DND-41 (cell line): ENCODE measurements around the gene ACOT6.
"Not testable (repeated sequence)": the region's sequence is repeated elsewhere in the genome, so short reads cannot be mapped to it uniquely, and the experiment has no call there.

Experiments used
- ATAC-seq: fragments of 200-7000 bp; cut with Tn5 transposase; 3 replicates; pipeline ENCODE4 v1.9.1; 2021; ENCODE audit warnings: low read depth; ENCODE audit not compliant: insufficient read depth
- DNase-seq: peaks from one replicate; pipeline ENCODE4 v3.0.0-alpha.2; 2020
- H2AFZ ChIP-seq: 2 replicates; pipeline ENCODE4 v1.6.0; 2012; ENCODE audit warnings: low read depth, low read length
- H3K27ac ChIP-seq: 2 replicates; pipeline ENCODE4 v1.5.1; 2012; ENCODE audit warnings: low read length, inconsistent platforms
- H3K27me3 ChIP-seq: fragments of 200-600 bp; sonication (generic); 2 replicates; pipeline ENCODE4 v1.6.0; 2012; ENCODE audit warnings: low read length, mild to moderate bottlenecking, inconsistent platforms; ENCODE audit not compliant: insufficient read depth, poor library complexity
- H3K36me3 ChIP-seq: 2 replicates; pipeline ENCODE4 v1.5.1; 2012; ENCODE audit warnings: low read length, inconsistent platforms; ENCODE audit not compliant: insufficient read depth
- H3K4me1 ChIP-seq: 2 replicates; pipeline ENCODE4 v1.5.1; 2012; ENCODE audit warnings: mild to moderate bottlenecking, low read length; ENCODE audit not compliant: insufficient read depth
- H3K4me2 ChIP-seq: 2 replicates; pipeline ENCODE4 v1.6.0; 2012; ENCODE audit warnings: mild to moderate bottlenecking, moderate library complexity, low read length, inconsistent platforms; ENCODE audit not compliant: insufficient read depth
- H3K4me3 ChIP-seq, 2 experiments: fragments of 200-600 bp in 1 of 2; shearing (Covaris generic) in 1 of 2; 2 replicates each; pipeline ENCODE4 v1.5.1; 2012 to 2016; ENCODE audit warnings: inconsistent platforms in 2 of 2, low read length in 2 of 2, mild to moderate bottlenecking in 2 of 2, low read depth in 1 of 2, moderate library complexity in 1 of 2
- H3K79me2 ChIP-seq: 2 replicates; pipeline ENCODE4 v1.6.0; 2012; ENCODE audit warnings: low read length, inconsistent platforms; ENCODE audit not compliant: insufficient read depth
- H3K9ac ChIP-seq: 2 replicates; pipeline ENCODE4 v1.6.0; 2012; ENCODE audit warnings: low read depth, mild to moderate bottlenecking, inconsistent platforms, low read length, moderate library complexity
- H3K9me3 ChIP-seq: 2 replicates; pipeline ENCODE4 v1.5.1; 2012; ENCODE audit warnings: low read length, moderate library complexity, mild to moderate bottlenecking, inconsistent platforms; ENCODE audit not compliant: insufficient read depth, severe bottlenecking
- H4K20me1 ChIP-seq: 2 replicates; pipeline ENCODE4 v1.6.0; 2012; ENCODE audit warnings: low read length; ENCODE audit not compliant: insufficient read depth
- CTCF ChIP-seq: IDR thresholded peaks from 2 replicates; pipeline ENCODE4 v1.5.1; 2012; ENCODE audit warnings: borderline replicate concordance, low read length, moderate library complexity, mild to moderate bottlenecking; ENCODE audit not compliant: poor library complexity, severe bottlenecking; ENCODE audit errors: extremely low read depth
- EZH2 ChIP-seq: IDR thresholded peaks from 3 replicates; pipeline ENCODE4 v1.6.1; 2012; ENCODE audit warnings: borderline replicate concordance, low read depth, mild to moderate bottlenecking, moderate library complexity, low read length, inconsistent platforms; ENCODE audit not compliant: severe bottlenecking

The ACOT6 gene

GRCh38 chr14:73589116-73589515 is 23.2 kb upstream of the ACOT6 start:
- Histone ChIP-seq H3K4me3 (no peak overlapping the region), H3K27ac (no peak overlapping the region), H2AFZ (no peak overlapping the region), H3K27me3 (no peaks in the 10 kb centered on the region), H3K9ac (no peak overlapping the region), H3K4me2 (no peak overlapping the region), H3K9me3 (no peaks in the 10 kb centered on the region), H3K36me3 (no peaks in the 10 kb centered on the region), H4K20me1 (no peaks in the 10 kb centered on the region), H3K79me2 (no peaks in the 10 kb centered on the region), H3K4me1 (no peaks in the 10 kb centered on the region)
- ATAC-seq (no peak), DNase-seq (no peak)
- TF ChIP-seq EZH2 (no peak), CTCF (no peak)

GRCh38 chr14:73590673-73591004 is 21.7 kb upstream of the ACOT6 start:
- not testable (repeated sequence) for DNase-seq, H3K79me2 ChIP-seq, H2AFZ ChIP-seq, H3K36me3 ChIP-seq, H3K9me3 ChIP-seq, H3K9ac ChIP-seq, H3K4me3 ChIP-seq, H3K27ac ChIP-seq, H3K4me2 ChIP-seq, H4K20me1 ChIP-seq, H3K27me3 ChIP-seq, H3K4me1 ChIP-seq, ATAC-seq

- ATAC-seq (no peak), DNase-seq (no peak)
- H3K9ac ChIP-seq: no peak within 1 kb of the TSS
- no peaks in the 10 kb centered on the region for H3K9me3 ChIP-seq
- no peaks in the 10 kb centered on the region for H3K27me3 ChIP-seq
- H3K4me2 ChIP-seq: no peak within 1 kb of the TSS
- TF ChIP-seq CTCF (no peak), EZH2 (no peak)
- H3K36me3 ChIP-seq: no peaks in the 10 kb centered on the region
- no peak within 1 kb of the TSS for H2AFZ ChIP-seq
- no peaks in the 10 kb centered on the region for H3K79me2 ChIP-seq
- H3K4me3 ChIP-seq: no peak within 1 kb of the TSS
- H3K4me1 ChIP-seq: no peaks in the 10 kb centered on the region
- no peaks in the 10 kb centered on the region for H4K20me1 ChIP-seq
- no peak within 1 kb of the TSS for H3K27ac ChIP-seq
Measured at GRCh38 chr14:73591690-73592449, 20.4 kb upstream of the ACOT6 start, which contains the start of gene ACOT4. Gene ACOT4 (plus strand): TSS chr14:73591873. CDS start chr14:73591960, 87 bp downstream.

- Histone ChIP-seq H3K79me2 (no peaks in the 10 kb centered on the region), H3K27ac (no peak overlapping the region)
- no peak for ATAC-seq
Measured at GRCh38 chr14:73594491-73594890, 17.8 kb upstream of the ACOT6 start.

More at GRCh38 chr14:73594491-73594890, 17.8 kb upstream of the ACOT6 start:
- no peaks in the 10 kb centered on the region for H3K36me3 ChIP-seq
- H3K4me2 ChIP-seq: no peak overlapping the region
- no peak for DNase-seq
- no peaks in the 10 kb centered on the region for H3K9me3 ChIP-seq
- H3K4me1 ChIP-seq: no peaks in the 10 kb centered on the region
- H3K9ac ChIP-seq: no peak overlapping the region
- H3K4me3 ChIP-seq: no peak overlapping the region
- no peaks in the 10 kb centered on the region for H3K27me3 ChIP-seq
- no peaks in the 10 kb centered on the region for H4K20me1 ChIP-seq
- TF ChIP-seq CTCF: no peak
- TF ChIP-seq EZH2: no peak
- no peak overlapping the region for H2AFZ ChIP-seq
